ENCODE measurements around the gene GCG.

DNA sequence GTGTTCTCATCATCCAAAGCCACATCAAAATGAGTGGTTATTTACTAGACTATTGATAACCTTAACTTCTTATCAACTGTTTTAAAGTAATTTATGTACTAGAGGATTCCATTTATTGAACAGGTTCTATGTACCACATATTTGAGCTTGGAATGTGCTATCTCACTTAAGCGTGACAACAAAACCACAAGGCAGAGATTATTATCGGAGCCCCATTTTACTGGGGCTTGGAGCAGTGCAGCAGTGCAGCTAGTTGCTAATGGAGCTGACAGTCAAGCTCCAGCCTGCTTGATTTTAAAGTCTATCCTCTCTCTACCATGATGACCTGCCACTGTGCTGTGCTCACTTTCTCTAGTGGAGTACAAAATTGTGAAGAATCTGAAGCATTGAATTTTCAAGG lies 24.6 kb downstream of the GCG start:
- TF ChIP-seq, protein P1, sequence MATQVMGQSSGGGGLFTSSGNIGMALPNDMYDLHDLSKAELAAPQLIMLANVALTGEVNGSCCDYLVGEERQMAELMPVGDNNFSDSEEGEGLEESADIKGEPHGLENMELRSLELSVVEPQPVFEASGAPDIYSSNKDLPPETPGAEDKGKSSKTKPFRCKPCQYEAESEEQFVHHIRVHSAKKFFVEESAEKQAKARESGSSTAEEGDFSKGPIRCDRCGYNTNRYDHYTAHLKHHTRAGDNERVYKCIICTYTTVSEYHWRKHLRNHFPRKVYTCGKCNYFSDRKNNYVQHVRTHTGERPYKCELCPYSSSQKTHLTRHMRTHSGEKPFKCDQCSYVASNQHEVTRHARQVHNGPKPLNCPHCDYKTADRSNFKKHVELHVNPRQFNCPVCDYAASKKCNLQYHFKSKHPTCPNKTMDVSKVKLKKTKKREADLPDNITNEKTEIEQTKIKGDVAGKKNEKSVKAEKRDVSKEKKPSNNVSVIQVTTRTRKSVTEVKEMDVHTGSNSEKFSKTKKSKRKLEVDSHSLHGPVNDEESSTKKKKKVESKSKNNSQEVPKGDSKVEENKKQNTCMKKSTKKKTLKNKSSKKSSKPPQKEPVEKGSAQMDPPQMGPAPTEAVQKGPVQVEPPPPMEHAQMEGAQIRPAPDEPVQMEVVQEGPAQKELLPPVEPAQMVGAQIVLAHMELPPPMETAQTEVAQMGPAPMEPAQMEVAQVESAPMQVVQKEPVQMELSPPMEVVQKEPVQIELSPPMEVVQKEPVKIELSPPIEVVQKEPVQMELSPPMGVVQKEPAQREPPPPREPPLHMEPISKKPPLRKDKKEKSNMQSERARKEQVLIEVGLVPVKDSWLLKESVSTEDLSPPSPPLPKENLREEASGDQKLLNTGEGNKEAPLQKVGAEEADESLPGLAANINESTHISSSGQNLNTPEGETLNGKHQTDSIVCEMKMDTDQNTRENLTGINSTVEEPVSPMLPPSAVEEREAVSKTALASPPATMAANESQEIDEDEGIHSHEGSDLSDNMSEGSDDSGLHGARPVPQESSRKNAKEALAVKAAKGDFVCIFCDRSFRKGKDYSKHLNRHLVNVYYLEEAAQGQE (IDR thresholded peaks at IDR 0.05; ENCODE audit: insufficient replicate concordance, low read depth): no peak
- no peak for TF ChIP-seq GABPA (IDR thresholded peaks at IDR 0.05; ENCODE audit: low read depth)
- TF ChIP-seq, protein P2, sequence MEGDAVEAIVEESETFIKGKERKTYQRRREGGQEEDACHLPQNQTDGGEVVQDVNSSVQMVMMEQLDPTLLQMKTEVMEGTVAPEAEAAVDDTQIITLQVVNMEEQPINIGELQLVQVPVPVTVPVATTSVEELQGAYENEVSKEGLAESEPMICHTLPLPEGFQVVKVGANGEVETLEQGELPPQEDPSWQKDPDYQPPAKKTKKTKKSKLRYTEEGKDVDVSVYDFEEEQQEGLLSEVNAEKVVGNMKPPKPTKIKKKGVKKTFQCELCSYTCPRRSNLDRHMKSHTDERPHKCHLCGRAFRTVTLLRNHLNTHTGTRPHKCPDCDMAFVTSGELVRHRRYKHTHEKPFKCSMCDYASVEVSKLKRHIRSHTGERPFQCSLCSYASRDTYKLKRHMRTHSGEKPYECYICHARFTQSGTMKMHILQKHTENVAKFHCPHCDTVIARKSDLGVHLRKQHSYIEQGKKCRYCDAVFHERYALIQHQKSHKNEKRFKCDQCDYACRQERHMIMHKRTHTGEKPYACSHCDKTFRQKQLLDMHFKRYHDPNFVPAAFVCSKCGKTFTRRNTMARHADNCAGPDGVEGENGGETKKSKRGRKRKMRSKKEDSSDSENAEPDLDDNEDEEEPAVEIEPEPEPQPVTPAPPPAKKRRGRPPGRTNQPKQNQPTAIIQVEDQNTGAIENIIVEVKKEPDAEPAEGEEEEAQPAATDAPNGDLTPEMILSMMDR (IDR thresholded peaks at IDR 0.05; ENCODE audit: insufficient read depth, low read length): no peak
- no peak for TF ChIP-seq POLR2AphosphoS5 (IDR thresholded peaks at IDR 0.05; ENCODE audit: low read depth)
- no peak for TF ChIP-seq SPI1 (IDR thresholded peaks at IDR 0.05; ENCODE audit: borderline replicate concordance, low read depth)
